IgD-negative memory B cell (primary cell): ENCODE measurements around the gene LAPTM5. TPM values are rescaled to one million over a fixed set of nuclear protein-coding genes. Genes with fewer than 3 reads are reported as not detected.

Experiments
- H3K27ac Mint-ChIP-seq, 3 donors: one replicate each; pipeline ENCODE4 v1.8.0; 2020 to 2022; ENCODE audit warnings: mild to moderate bottlenecking in 3 of 3, mixed read lengths in 3 of 3, moderate library complexity in 1 of 3
- H3K27me3 Mint-ChIP-seq: one replicate; pipeline ENCODE4 v1.8.0; 2021; ENCODE audit warnings: mixed read lengths
- H3K36me3 Mint-ChIP-seq: one replicate; pipeline ENCODE4 v1.8.0; 2020; ENCODE audit warnings: mild to moderate bottlenecking, mixed read lengths
- H3K4me1 Mint-ChIP-seq, 3 donors: one replicate each; pipeline ENCODE4 v1.8.0; 2020 to 2022; ENCODE audit warnings: mixed read lengths in 3 of 3, mild to moderate bottlenecking in 1 of 3
- H3K4me3 Mint-ChIP-seq, 4 donors: one replicate each; pipeline ENCODE4 v1.8.0; 2020 to 2022; ENCODE audit warnings: mild to moderate bottlenecking in 4 of 4, mixed read lengths in 4 of 4, moderate library complexity in 3 of 4
- H3K9me3 Mint-ChIP-seq, 3 donors: one replicate each; pipeline ENCODE4 v1.8.0; 2020 to 2021; ENCODE audit warnings: mixed read lengths in 3 of 3, mild to moderate bottlenecking in 1 of 3
- polyA plus RNA-seq: library from polyadenylated mRNA; unstranded; fragments of 300-500 nt; fragmentation: Illumina TruSeq; gene quantifications from one replicate; pipeline ENCODE4 v1.2.3, GENCODE V29; 2021

Gene LAPTM5
- polyA plus RNA-seq, 1 donor from 2014 or later: 1,002 TPM

GRCh38 chr1:30686236-30686935 lies 71.2 kb downstream of the LAPTM5 start:
- Mint-ChIP-seq H3K4me3 (peak overlapping the region in 1 of 4 donors; percentile 72), H3K4me1 (peaks cover 0 to 3% (median 0%) of the 10 kb centered on the region in 3 donors), H3K27me3 (peaks cover 39% of the 10 kb centered on the region), H3K36me3 (peaks cover 4% of the 10 kb centered on the region), H3K9me3 (no peaks in the 10 kb centered on the region), H3K27ac (no peak overlapping the region)

DNA sequence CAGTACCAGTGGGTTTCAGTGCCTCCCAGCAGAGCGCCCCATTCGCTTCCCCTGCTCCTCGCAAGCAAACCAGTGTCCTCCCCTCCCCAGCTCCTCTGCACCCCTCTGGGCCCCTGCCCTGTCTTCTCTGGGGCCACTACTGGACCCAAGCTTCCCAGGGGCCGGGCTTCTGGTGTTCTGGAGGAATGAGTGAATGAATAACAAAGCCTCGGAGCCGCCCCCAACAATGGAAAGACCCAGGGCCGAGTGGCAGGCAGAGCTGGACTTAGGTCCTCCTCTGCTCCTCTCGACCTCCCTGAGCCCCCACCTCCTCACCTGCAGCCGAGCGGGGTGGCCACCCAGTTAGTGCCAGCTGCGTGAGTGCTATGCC lies 71.8 kb downstream of the LAPTM5 start:
- Mint-ChIP-seq H3K4me3 (peak overlapping the region in 1 of 4 donors; percentile 72), H3K4me1 (peaks cover 0 to 3% (median 0%) of the 10 kb centered on the region in 3 donors), H3K9me3 (no peaks in the 10 kb centered on the region), H3K36me3 (peaks cover 4% of the 10 kb centered on the region), H3K27me3 (peaks cover 39% of the 10 kb centered on the region), H3K27ac (no peak overlapping the region)

DNA sequence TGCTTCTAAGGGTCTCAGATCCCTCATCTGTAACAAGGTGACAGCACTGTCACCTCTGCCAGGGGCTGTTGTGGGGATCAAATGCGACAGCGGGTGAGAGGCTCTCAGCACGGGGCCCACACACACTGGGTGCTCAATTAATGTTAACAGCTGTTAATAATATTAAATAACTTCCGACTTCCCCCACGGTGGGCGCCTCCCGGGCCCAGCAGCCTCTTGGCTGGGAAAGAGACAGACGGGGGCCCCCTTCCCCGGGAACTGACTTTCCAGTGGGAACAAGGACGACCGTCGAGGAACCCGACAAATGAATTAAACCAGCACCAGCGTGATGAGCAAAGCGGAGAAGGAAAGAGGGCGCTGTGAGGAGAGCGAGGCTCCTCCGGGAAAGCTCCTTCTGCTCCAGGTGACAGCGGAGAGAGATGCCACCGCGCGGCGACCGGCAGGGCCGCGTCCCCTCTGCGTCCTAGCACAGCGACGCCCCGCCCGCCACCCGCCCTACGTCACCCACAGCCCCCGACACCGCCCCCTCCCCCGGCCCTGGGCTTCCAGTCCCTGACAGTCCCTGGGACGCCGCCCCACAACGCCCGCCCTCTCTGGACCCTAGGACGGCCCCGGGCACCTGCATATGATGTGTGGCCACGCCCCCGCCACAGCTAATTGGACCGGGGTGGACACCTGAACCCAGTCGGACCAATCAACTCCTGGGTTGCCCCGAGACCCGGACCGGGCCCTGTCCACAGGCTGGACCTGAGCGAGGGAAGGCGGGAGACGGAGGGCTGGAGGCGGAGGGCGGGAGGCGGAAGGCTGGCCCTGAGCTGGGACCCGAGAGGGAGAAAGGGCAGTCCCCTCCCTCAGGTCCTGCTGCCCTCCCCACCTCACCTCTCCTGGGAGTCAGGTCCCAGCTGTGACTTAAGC lies 72.4 kb downstream of the LAPTM5 start:
- peaks cover 39% of the 10 kb centered on the region for H3K27me3 Mint-ChIP-seq
- peak overlapping the region in 2 of 4 donors; percentile 55 to 57 for H3K4me3 Mint-ChIP-seq
- peaks cover 0 to under 1% (median 0%) of the 10 kb centered on the region in 3 donors for H3K9me3 Mint-ChIP-seq
- peaks cover 4% of the 10 kb centered on the region for H3K36me3 Mint-ChIP-seq
- no peak overlapping the region for H3K27ac Mint-ChIP-seq
- peaks cover 0 to 3% (median 0%) of the 10 kb centered on the region in 3 donors for H3K4me1 Mint-ChIP-seq

DNA sequence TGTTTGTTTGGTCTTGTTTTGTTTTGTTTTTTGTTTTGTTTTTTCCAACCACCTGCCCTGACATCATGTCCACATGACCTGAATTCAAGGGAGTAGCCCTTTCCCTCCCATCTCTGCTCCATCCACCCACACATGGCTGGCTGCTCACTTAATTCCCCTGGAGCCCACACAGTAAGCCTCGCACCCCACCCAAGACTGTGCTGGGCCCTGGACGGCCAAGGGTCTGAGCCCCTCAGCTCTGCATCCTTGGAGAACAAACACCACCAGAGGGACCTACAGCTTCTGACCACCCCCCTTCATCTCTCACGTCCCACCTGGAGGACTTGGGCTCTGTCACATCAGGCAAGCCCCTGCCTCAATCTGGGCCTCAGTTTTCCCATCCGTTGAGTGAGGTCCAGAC lies 73.3 kb downstream of the LAPTM5 start:
- H3K27me3 Mint-ChIP-seq: peaks cover 37% of the 10 kb centered on the region
- H3K4me3 Mint-ChIP-seq: peak overlapping the region in 2 of 4 donors; percentile 41 to 77
- peaks cover 0 to 3% (median 0%) of the 10 kb centered on the region in 3 donors for H3K4me1 Mint-ChIP-seq
- H3K27ac Mint-ChIP-seq: no peak overlapping the region
- H3K36me3 Mint-ChIP-seq: peaks cover 4% of the 10 kb centered on the region
- peaks cover 0 to 4% (median 0%) of the 10 kb centered on the region in 3 donors for H3K9me3 Mint-ChIP-seq

DNA sequence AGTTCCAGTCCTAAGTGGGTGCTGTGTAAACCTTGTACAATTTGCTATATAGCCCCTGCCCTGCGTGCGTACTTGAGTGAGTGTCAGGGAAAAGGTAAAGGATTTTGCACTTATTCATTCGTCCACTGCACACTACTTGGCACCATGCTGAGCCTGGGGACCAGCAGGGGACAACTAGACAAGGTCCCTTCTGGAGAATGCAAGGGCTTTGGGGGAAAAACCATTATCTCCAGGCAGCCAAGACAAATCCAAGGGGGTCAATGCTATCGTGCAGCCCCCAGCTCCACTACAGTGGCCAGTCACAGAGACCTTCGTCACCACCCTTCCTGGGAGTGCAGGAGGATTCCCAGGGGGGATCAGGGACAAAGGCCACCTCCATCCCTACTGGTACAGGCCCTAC lies 73.9 kb downstream of the LAPTM5 start:
- Mint-ChIP-seq H3K4me3 (no peak overlapping the region), H3K9me3 (peaks cover 0 to 4% (median 2%) of the 10 kb centered on the region in 3 donors), H3K4me1 (peaks cover 0 to 3% (median 0%) of the 10 kb centered on the region in 3 donors), H3K27me3 (peaks cover 35% of the 10 kb centered on the region), H3K27ac (no peak overlapping the region), H3K36me3 (peaks cover 4% of the 10 kb centered on the region)

Other genes starting within 250 kb of the LAPTM5 start
- not detected for gene MATN1, start 34.2 kb downstream of the LAPTM5 start, polyA plus RNA-seq
- gene SDC3, start 151.0 kb upstream of the LAPTM5 start, polyA plus RNA-seq: not detected